SK-N-MC (cell line): ENCODE measurements around the gene ASMT.

ENCODE experiments used
- EZH2 ChIP-seq: fragments of 200-600 bp; sonication (generic); IDR thresholded peaks from one replicate; pipeline ENCODE4 v1.6.1; 2017; ENCODE audit warnings: antibody characterized with exemption
- FOXP2 ChIP-seq: optimal IDR thresholded peaks from 2 replicates; pipeline ENCODE3; 2011; ENCODE audit warnings: mild to moderate bottlenecking, moderate library complexity; ENCODE audit not compliant: insufficient read depth; ENCODE audit errors: extremely low read length, control extremely low read depth
- POLR2AphosphoS5 ChIP-seq: IDR thresholded peaks from 2 replicates; pipeline ENCODE4 v1.6.1; 2012; ENCODE audit warnings: mild to moderate bottlenecking, low read depth, low read length, borderline replicate concordance

GRCh38 chrX:1589356-1590130 is 25.3 kb upstream of the ASMT start:
- TF ChIP-seq POLR2AphosphoS5 (no peak), EZH2 (no peak), FOXP2 (no peak)
